ENCODE measurements around the gene LVRN. TPM values are rescaled to one million over a fixed set of nuclear protein-coding genes. Genes with fewer than 3 reads are reported as not detected.

LVRN gene
- total RNA-seq, 1 experiment from 2014 or later = 0.09 TPM

GRCh38 chr5:115988002-115988401 is 25.7 kb downstream of the LVRN start:
- Histone ChIP-seq H4K8ac (replicated peaks; ENCODE audit: insufficient read length, low read depth, low read length) (no peak overlapping the region), H2BK12ac (ENCODE audit: insufficient read length, low read depth, low read length) (no peak overlapping the region), H3K9me3 (ENCODE audit: control insufficient read depth, low read depth, low read length) (no peaks in the 10 kb centered on the region), H2BK15ac (ENCODE audit: low read depth, low read length) (no peak overlapping the region), H3K4ac (ENCODE audit: low read depth, low read length) (no peak overlapping the region), H4K5ac (ENCODE audit: insufficient read length, low read depth, low read length) (no peak overlapping the region), H3K23me2 (ENCODE audit: insufficient read length, low read depth, low read length, poor library complexity, severe bottlenecking) (no peaks in the 10 kb centered on the region), H3K23ac (ENCODE audit: insufficient read length, low read depth, low read length) (no peak overlapping the region), H2BK5ac (ENCODE audit: insufficient read length, low read length) (no peak overlapping the region), H3T11ph (ENCODE audit: low read length) (no peak overlapping the region), H4K20me1 (ENCODE audit: control insufficient read depth, insufficient read depth, insufficient read length) (no peaks in the 10 kb centered on the region), H3K27me3 (ENCODE audit: insufficient read depth, low read length) (no peaks in the 10 kb centered on the region), H2AK5ac (ENCODE audit: insufficient read length, low read length) (no peak overlapping the region), H3K79me2 (ENCODE audit: insufficient read depth, low read length) (no peaks in the 10 kb centered on the region), H2BK20ac (ENCODE audit: low read depth, low read length, poor library complexity, severe bottlenecking) (no peak overlapping the region), H2AFZ (ENCODE audit: low read length) (no peak overlapping the region), H3K4me1 (ENCODE audit: insufficient read depth, low read length) (no peaks in the 10 kb centered on the region), H3K14ac (ENCODE audit: insufficient read depth, low read length) (no peak overlapping the region), H3K27ac (ENCODE audit: insufficient read length, low read depth, low read length) (no peak overlapping the region), H3K79me1 (ENCODE audit: insufficient read depth, low read depth, low read length, poor library complexity, severe bottlenecking) (no peaks in the 10 kb centered on the region), H3K18ac (ENCODE audit: insufficient read length, low read depth, low read length) (no peak overlapping the region), H2BK120ac (ENCODE audit: low read depth, low read length, poor library complexity, severe bottlenecking) (no peak overlapping the region), H4K91ac (ENCODE audit: insufficient read length, low read depth, low read length) (no peak overlapping the region), H3K9ac (ENCODE audit: extremely low read depth, insufficient read length, low read length) (no peak overlapping the region), H3K56ac (ENCODE audit: insufficient read length, low read depth, low read length) (no peak overlapping the region), H3K4me2 (ENCODE audit: insufficient read depth, insufficient read length, low read length) (no peak overlapping the region)
- Mint-ChIP-seq H3K9me3 (no peaks in the 10 kb centered on the region), H3K36me3 (ENCODE audit: insufficient read depth in 1 of 3, low read depth in 3 of 3) (no peaks in the 10 kb centered on the region), H3K4me3 (no peak overlapping the region), H3K27ac (no peak overlapping the region), H3K27me3 (ENCODE audit: low read depth) (no peaks in the 10 kb centered on the region), H3K4me1 (no peaks in the 10 kb centered on the region)
- WGBS (ENCODE audit: extremely low coverage, insufficient read length, low lambda C conversion rate) = no CpG with 5 or more reads among the region's 2 CpGs
- no peak for TF ChIP-seq CTCF (conservative IDR thresholded peaks at IDR 0.05)
- no peak for DNase-seq

Measured in H9 (cell line).